Stimulated activated CD4-positive, alpha-beta T cell treated with anti-CD3 and anti-CD28 coated beads, TNF-alpha, amount 100 ng/mL, for 24 hours (primary cell): ENCODE results near the gene SRRM2.

Experiments used
- DNase-seq, 3 experiments: peaks; one replicate each; pipeline ENCODE4 v3.0.0-alpha.2; 2020; ENCODE audit warnings: low read depth in 3 of 3

SRRM2 gene

DNA sequence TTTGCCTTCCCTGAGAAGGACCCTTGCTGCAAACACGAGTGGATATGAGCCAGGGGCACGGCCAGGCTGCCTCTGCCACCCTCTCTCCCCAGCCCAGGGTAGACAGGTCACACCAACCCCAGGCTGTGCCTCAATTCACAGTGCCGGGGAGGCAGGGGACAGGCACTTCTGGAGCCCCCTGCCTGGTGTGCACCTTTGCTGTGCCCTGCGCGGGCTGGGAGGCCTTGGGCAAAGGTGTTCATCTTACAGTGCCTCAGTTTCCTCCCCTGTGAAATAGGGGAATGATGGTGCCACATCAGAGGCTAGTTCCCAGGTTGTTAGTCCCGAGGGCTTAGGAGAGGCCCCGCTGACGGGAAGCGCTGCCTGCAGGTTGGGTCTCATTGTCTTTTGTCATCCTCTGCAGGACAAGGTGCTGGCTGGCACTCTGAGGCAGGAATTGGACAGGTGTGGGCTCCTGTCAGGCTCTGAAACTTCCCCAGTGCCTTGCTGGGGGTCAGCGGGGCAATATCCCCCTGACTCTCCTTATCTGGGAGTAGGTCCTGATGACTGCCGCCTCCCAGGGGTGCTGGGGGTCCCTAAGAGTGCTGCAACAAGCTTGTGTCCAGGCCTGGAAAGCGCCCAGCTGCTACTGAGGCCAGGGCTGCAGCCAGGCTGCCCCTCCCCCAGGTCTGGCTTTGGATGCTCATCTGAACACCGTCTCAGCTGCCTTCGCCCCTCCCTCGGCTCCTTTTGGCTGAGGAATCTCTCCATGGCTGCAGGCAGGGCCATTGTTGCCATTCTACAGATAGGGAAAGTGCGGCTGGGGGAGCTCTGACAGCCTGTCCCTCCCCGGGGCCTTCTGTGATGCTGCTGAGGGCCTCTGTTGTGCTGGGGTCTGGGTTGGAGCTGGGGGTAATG is 67.7 kb downstream of the SRRM2 start:
- no peak for DNase-seq
